Measurements from ENCODE around the gene NGLY1.

DNA sequence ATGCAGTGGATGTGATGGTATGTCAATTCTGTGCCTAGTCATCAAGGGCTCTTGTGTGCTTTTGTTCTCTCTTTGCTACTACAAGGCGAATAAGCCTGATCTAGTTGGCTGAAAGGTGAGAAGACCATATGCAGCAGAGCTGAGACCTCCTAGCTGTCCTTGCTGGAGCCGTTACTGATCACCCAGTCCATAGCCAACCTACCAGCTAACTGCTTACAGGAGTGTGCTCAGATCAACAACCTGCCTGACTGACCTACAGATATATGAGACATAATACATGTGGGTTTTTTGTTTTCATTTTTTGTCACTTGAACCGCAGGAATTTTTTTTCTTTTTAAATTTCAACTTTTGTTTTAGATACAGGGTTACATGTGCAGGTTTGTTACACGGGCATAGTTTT is 29.4 kb upstream of the NGLY1 start:
- TF ChIP-seq CTCF (IDR thresholded peaks at IDR 0.05; ENCODE audit: low read length) (no peak), EZH2 (IDR thresholded peaks at IDR 0.05; ENCODE audit: borderline replicate concordance, low read length) (no peak)
